ENCODE measurements around the gene CITED4. TPM values are rescaled to one million over a fixed set of nuclear protein-coding genes. Genes with fewer than 3 reads are reported as not detected.

CITED4 gene
- total and polyA plus RNA-seq, 9 of the 15 experiments (the other 6 are each of a cell fraction or from before 2014, with no cell fraction given): 0.11 to 1.2 (median 0.17) TPM; not detected in 2

- TF ChIP-seq POLR3A (IDR thresholded peaks at IDR 0.05; ENCODE audit: borderline replicate concordance, extremely low read depth, insufficient read depth, insufficient read length): no peak
- peak; percentile 45; the same call in 1 of the 2 replicates for TF ChIP-seq ZNF316 (IDR thresholded peaks at IDR 0.05)
- TF ChIP-seq LCOR (CRISPR knock-in tag; IDR thresholded peaks at IDR 0.05): no peak
- no peak for TF ChIP-seq NRF1 (conservative IDR thresholded peaks at IDR 0.05 in 1 of 2, IDR thresholded peaks at IDR 0.05 in 1 of 2)
- peak; percentile 36 for TF ChIP-seq DPF2 (IDR thresholded peaks at IDR 0.05)
- TF ChIP-seq NR2C1 (IDR thresholded peaks at IDR 0.05): peak; percentile 36; the same call in 1 of the 2 replicates
- no peak; the same call in 1 of the 2 replicates for TF ChIP-seq NR2C1 (tag; IDR thresholded peaks at IDR 0.05)
- TF ChIP-seq C11orf30 (IDR thresholded peaks at IDR 0.05; ENCODE audit: low read depth): peak; percentile 26; the same call in 1 of the 2 replicates
- TF ChIP-seq SMARCB1 (IDR thresholded peaks at IDR 0.05; ENCODE audit: insufficient read length, low read depth): no peak
- no peak for TF ChIP-seq NEUROD1 (IDR thresholded peaks at IDR 0.05; ENCODE audit: borderline replicate concordance, low read depth, low read length, partially characterized antibody)
- TF ChIP-seq BCOR (IDR thresholded peaks at IDR 0.05): no peak
- peak; percentile 37; the same call in 1 of the 2 replicates for TF ChIP-seq MTA2 (IDR thresholded peaks at IDR 0.05; ENCODE audit: low read depth)
- TF ChIP-seq HNRNPK (IDR thresholded peaks at IDR 0.05; ENCODE audit: low read depth, low read length, poor library complexity, severe bottlenecking): no peak
- no peak for TF ChIP-seq U2AF2 (optimal IDR thresholded peaks at IDR 0.05; ENCODE audit: low read depth, low read length)
- TF ChIP-seq, protein P1, sequence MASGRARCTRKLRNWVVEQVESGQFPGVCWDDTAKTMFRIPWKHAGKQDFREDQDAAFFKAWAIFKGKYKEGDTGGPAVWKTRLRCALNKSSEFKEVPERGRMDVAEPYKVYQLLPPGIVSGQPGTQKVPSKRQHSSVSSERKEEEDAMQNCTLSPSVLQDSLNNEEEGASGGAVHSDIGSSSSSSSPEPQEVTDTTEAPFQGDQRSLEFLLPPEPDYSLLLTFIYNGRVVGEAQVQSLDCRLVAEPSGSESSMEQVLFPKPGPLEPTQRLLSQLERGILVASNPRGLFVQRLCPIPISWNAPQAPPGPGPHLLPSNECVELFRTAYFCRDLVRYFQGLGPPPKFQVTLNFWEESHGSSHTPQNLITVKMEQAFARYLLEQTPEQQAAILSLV (tag; IDR thresholded peaks at IDR 0.05): no peak
- TF ChIP-seq, protein P2, sequence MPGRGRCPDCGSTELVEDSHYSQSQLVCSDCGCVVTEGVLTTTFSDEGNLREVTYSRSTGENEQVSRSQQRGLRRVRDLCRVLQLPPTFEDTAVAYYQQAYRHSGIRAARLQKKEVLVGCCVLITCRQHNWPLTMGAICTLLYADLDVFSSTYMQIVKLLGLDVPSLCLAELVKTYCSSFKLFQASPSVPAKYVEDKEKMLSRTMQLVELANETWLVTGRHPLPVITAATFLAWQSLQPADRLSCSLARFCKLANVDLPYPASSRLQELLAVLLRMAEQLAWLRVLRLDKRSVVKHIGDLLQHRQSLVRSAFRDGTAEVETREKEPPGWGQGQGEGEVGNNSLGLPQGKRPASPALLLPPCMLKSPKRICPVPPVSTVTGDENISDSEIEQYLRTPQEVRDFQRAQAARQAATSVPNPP (IDR thresholded peaks at IDR 0.05; ENCODE audit: borderline replicate concordance, insufficient read depth, insufficient read length): no peak
- peak in 1 of 2 experiments; percentile 86; a peak in 1 of 4 replicates for TF ChIP-seq SRF (CRISPR knock-in tag; IDR thresholded peaks at IDR 0.05)
- no peak for TF ChIP-seq PHTF2 (CRISPR knock-in tag; IDR thresholded peaks at IDR 0.05)
- TF ChIP-seq ZNF764 (CRISPR knock-in tag; IDR thresholded peaks at IDR 0.05; ENCODE audit: low read depth): no peak
- no peak for TF ChIP-seq ZNF766 (CRISPR knock-in tag; conservative IDR thresholded peaks at IDR 0.05)
- no peak for TF ChIP-seq PREB (CRISPR knock-in tag; IDR thresholded peaks at IDR 0.05)
- no peak for TF ChIP-seq KLF6 (CRISPR knock-in tag; IDR thresholded peaks at IDR 0.05; ENCODE audit: borderline replicate concordance)
- no peak for TF ChIP-seq ZNF431 (CRISPR knock-in tag; IDR thresholded peaks at IDR 0.05)
- no peak for TF ChIP-seq ZBTB17 (CRISPR knock-in tag; IDR thresholded peaks at IDR 0.05)
- TF ChIP-seq HMGN3 (IDR thresholded peaks at IDR 0.05; ENCODE audit: borderline replicate concordance, extremely low read depth, insufficient read length, low read depth, low read length): no peak
- no peak for TF ChIP-seq SMARCC2 (IDR thresholded peaks at IDR 0.05; ENCODE audit: low read depth)
- TF ChIP-seq, protein P3, sequence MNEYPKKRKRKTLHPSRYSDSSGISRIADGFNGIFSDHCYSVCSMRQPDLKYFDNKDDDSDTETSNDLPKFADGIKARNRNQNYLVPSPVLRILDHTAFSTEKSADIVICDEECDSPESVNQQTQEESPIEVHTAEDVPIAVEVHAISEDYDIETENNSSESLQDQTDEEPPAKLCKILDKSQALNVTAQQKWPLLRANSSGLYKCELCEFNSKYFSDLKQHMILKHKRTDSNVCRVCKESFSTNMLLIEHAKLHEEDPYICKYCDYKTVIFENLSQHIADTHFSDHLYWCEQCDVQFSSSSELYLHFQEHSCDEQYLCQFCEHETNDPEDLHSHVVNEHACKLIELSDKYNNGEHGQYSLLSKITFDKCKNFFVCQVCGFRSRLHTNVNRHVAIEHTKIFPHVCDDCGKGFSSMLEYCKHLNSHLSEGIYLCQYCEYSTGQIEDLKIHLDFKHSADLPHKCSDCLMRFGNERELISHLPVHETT (CRISPR knock-in tag; conservative IDR thresholded peaks at IDR 0.05 in 1 of 2, IDR thresholded peaks at IDR 0.05 in 1 of 2): no peak
Measured at GRCh38 chr1:40876436-40876761, 14.2 kb upstream of the CITED4 start (continued).

Data from K562 (cell line).